Vagina (tissue), 2 donors: ENCODE data around the gene NOTCH4.

ENCODE experiments used
- POLR2A ChIP-seq, 2 donors: fragments of 450-650 bp; IDR thresholded peaks; one replicate each; pipeline ENCODE4 v1.6.1; 2017; ENCODE audit warnings: antibody characterized with exemption in 2 of 2, mild to moderate bottlenecking in 2 of 2, moderate library complexity in 2 of 2
- POLR2AphosphoS5 ChIP-seq, 2 donors: sonication (generic); formaldehyde crosslinking; IDR thresholded peaks; one replicate each; pipeline ENCODE4 v1.9.0; 2017; ENCODE audit warnings: antibody characterized with exemption in 2 of 2, mild to moderate bottlenecking in 2 of 2, low read depth in 1 of 2; ENCODE audit not compliant: insufficient read depth in 1 of 2
- TF ChIP-seq, protein P1 (sequence below), 3 experiments: fragments of 450-650 bp in 2 of 3; fragments of 200-600 bp in 1 of 3; sonication (generic) in 1 of 3; IDR thresholded peaks; one replicate each; pipeline ENCODE4 v1.5.1; 2017 to 2019; ENCODE audit warnings: antibody characterized with exemption in 3 of 3, mild to moderate bottlenecking in 2 of 3, moderate library complexity in 2 of 3

DNA sequence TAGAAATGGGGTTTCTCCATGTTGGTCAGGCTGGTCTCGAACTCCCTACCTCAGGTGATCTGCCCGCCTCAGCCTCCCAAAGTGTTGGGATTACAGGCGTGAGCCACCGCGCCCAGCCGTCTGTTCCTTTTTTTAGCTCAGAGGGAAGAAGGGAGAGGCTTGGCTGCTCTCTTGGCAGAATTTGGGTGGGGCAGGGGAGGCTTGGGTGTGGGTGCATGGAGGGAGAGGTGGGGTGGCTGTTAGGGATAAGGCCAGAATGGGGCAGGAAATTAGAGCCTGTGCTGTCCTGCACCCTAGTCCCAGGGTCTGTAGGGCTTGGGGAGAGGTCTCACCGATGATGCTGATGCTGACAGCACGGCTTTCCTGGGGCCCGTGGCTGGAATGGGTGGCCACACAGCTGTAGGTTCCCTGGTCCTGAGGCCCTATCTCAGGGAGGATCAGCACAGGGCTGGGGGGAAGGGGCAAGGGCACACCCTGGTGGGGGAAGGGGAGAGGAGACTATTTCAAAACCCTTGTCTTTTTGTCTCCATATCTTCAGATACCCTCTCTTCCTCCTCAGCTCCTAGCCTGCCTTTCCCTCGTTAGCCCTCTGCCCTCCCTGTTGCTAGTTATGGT is 41.8 kb downstream of the NOTCH4 start:
- TF ChIP-seq, protein P1, sequence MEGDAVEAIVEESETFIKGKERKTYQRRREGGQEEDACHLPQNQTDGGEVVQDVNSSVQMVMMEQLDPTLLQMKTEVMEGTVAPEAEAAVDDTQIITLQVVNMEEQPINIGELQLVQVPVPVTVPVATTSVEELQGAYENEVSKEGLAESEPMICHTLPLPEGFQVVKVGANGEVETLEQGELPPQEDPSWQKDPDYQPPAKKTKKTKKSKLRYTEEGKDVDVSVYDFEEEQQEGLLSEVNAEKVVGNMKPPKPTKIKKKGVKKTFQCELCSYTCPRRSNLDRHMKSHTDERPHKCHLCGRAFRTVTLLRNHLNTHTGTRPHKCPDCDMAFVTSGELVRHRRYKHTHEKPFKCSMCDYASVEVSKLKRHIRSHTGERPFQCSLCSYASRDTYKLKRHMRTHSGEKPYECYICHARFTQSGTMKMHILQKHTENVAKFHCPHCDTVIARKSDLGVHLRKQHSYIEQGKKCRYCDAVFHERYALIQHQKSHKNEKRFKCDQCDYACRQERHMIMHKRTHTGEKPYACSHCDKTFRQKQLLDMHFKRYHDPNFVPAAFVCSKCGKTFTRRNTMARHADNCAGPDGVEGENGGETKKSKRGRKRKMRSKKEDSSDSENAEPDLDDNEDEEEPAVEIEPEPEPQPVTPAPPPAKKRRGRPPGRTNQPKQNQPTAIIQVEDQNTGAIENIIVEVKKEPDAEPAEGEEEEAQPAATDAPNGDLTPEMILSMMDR (IDR thresholded peaks at IDR 0.05): no peak
- TF ChIP-seq POLR2A (IDR thresholded peaks at IDR 0.05) (no peak), POLR2AphosphoS5 (IDR thresholded peaks at IDR 0.05; ENCODE audit: insufficient read depth in 1 of 2, low read depth in 1 of 2) (no peak)
